ENCODE measurements around the gene MOB1B. TPM values are rescaled to one million over a fixed set of nuclear protein-coding genes. Genes with fewer than 3 reads are reported as not detected.

The MOB1B gene
- total RNA-seq, 1 donor from 2014 or later = 22.0 TPM

Other genes starting within 250 kb of the MOB1B start
- 4.4 TPM for gene JCHAIN, start 235.9 kb upstream of the MOB1B start, total RNA-seq
- 15.0 TPM for gene UTP3, start 213.8 kb upstream of the MOB1B start, total RNA-seq
- 19.4 TPM for gene RUFY3, start 180.4 kb upstream of the MOB1B start, total RNA-seq
- 105 TPM for gene GRSF1, start 62.5 kb upstream of the MOB1B start, total RNA-seq
- gene DCK, start 91.3 kb downstream of the MOB1B start, total RNA-seq = 6.4 TPM